Measurements from ENCODE around the gene NTM.

GRCh38 chr11:131896978-131897615 is 526.7 kb downstream of the NTM start:
- TF ChIP-seq CTCF (optimal IDR thresholded peaks at IDR 0.05 in 1 of 3, IDR thresholded peaks at IDR 0.05 in 1 of 3, conservative IDR thresholded peaks at IDR 0.05 in 1 of 3; ENCODE audit: extremely low read depth in 1 of 3, insufficient read depth in 2 of 3, low read length in 3 of 3) (no peak), EZH2 (IDR thresholded peaks at IDR 0.05; ENCODE audit: low read length) (no peak)
